Measurements from ENCODE around the gene MYH7. TPM values are rescaled to one million over a fixed set of nuclear protein-coding genes. Genes with fewer than 3 reads are reported as not detected.

The MYH7 gene
- total RNA-seq, 1 experiment from 2014 or later = not detected

DNA sequence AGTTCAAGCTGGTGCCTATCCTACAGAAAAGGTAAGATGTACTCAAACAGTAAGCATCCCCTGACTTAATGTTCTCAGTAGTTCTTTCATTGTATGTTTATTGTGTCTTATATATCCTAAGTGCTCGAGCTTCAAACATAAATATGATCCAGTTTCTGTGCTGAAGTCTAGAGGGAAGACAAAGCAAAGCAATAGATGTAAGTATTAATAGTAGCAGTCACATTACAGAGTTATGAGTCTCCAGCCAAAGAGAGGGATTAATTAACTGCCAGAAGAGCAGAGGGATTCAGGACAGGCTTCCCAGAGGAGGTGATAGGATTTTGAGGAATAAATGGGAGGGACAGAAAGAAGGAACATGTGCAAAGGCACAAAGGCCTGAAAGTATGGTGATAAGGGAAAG is 35.5 kb upstream of the MYH7 start:
- peaks cover 5% of the 10 kb centered on the region for H3K4me1 ChIP-seq (ENCODE audit: insufficient read depth, low read length, poor library complexity, severe bottlenecking)
- peaks cover 50% of the 10 kb centered on the region for H3K36me3 ChIP-seq (ENCODE audit: insufficient read depth, low read length, poor library complexity, severe bottlenecking)
- intact Hi-C loops (cut with micrococcal nuclease; ENCODE audit: unreplicated experiment) = no loop called here
- CTCF ChIA-PET = no interaction called here
- H3K27ac ChIP-seq (ENCODE audit: low read depth, low read length, poor library complexity, severe bottlenecking) = no peak overlapping the region
- TF ChIP-seq EZH2 (IDR thresholded peaks at IDR 0.05; ENCODE audit: borderline replicate concordance, low read depth, low read length, poor library complexity, severe bottlenecking) = no peak
- TF ChIP-seq, protein P1, sequence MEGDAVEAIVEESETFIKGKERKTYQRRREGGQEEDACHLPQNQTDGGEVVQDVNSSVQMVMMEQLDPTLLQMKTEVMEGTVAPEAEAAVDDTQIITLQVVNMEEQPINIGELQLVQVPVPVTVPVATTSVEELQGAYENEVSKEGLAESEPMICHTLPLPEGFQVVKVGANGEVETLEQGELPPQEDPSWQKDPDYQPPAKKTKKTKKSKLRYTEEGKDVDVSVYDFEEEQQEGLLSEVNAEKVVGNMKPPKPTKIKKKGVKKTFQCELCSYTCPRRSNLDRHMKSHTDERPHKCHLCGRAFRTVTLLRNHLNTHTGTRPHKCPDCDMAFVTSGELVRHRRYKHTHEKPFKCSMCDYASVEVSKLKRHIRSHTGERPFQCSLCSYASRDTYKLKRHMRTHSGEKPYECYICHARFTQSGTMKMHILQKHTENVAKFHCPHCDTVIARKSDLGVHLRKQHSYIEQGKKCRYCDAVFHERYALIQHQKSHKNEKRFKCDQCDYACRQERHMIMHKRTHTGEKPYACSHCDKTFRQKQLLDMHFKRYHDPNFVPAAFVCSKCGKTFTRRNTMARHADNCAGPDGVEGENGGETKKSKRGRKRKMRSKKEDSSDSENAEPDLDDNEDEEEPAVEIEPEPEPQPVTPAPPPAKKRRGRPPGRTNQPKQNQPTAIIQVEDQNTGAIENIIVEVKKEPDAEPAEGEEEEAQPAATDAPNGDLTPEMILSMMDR (conservative IDR thresholded peaks at IDR 0.05; ENCODE audit: low read depth, low read length) = no peak
- H3K27me3 ChIP-seq (replicated peaks; ENCODE audit: insufficient read depth, low read depth, low read length, poor library complexity) = no peaks in the 10 kb centered on the region
- BruUV-seq (replicated peaks) = no TSS peak
- POLR2A ChIA-PET (ENCODE audit: low non-redundant PET) = no interaction called here
- no peak overlapping the region for H3K4me3 ChIP-seq (ENCODE audit: low read depth, low read length, poor library complexity, severe bottlenecking)
- no peak for DNase-seq (ENCODE audit: low spot score)
- H3K9me3 ChIP-seq (ENCODE audit: low read depth, low read length, poor library complexity, severe bottlenecking) = no peaks in the 10 kb centered on the region

DNA sequence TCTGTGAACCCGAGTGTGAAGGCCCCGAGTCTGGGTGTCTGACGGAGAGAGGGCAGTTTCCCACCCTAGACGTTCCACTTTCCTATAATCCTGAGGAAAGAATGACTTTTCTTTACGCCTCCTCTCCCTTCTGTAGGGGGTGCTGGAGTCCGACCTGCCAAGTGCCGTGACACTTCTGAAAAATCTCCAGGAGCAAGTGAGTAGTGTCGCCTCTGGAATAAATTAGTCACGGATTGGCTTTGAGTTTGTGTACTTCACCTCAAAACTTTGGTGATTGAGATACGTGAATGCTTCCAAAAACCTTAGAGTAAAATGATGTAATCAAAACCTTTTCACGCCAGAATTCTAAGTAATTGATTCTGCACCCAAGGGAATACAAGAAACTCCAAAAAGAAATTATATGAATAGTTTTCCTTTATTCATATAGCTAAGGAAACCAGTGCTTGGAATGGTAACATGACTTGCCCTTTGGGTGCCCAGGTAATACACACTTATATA is 34.5 kb upstream of the MYH7 start:
- ChIA-PET CTCF (no interaction called here), POLR2A (ENCODE audit: low non-redundant PET) (no interaction called here)
- Histone ChIP-seq H3K4me3 (ENCODE audit: low read depth, low read length, poor library complexity, severe bottlenecking) (peak overlapping the region; percentile 79), H3K9me3 (ENCODE audit: low read depth, low read length, poor library complexity, severe bottlenecking) (no peaks in the 10 kb centered on the region), H3K36me3 (ENCODE audit: insufficient read depth, low read length, poor library complexity, severe bottlenecking) (peaks cover 40% of the 10 kb centered on the region), H3K4me1 (ENCODE audit: insufficient read depth, low read length, poor library complexity, severe bottlenecking) (peaks cover 5% of the 10 kb centered on the region), H3K27ac (ENCODE audit: low read depth, low read length, poor library complexity, severe bottlenecking) (peak overlapping the region; percentile 80), H3K27me3 (replicated peaks; ENCODE audit: insufficient read depth, low read depth, low read length, poor library complexity) (no peaks in the 10 kb centered on the region)
- DNase-seq (ENCODE audit: low spot score) = no peak
- TSS peak; percentile 84 for BruUV-seq (replicated peaks)
- no peak for TF ChIP-seq EZH2 (IDR thresholded peaks at IDR 0.05; ENCODE audit: borderline replicate concordance, low read depth, low read length, poor library complexity, severe bottlenecking)
- TF ChIP-seq, protein P1 (conservative IDR thresholded peaks at IDR 0.05; ENCODE audit: low read depth, low read length) = no peak
- intact Hi-C loops (cut with micrococcal nuclease; ENCODE audit: unreplicated experiment) = loop anchor here (5.0 to 10.0 kb wide), 2 partner anchors 148 to 205 kb away; partner anchors contain the start of gene PABPN1

DNA sequence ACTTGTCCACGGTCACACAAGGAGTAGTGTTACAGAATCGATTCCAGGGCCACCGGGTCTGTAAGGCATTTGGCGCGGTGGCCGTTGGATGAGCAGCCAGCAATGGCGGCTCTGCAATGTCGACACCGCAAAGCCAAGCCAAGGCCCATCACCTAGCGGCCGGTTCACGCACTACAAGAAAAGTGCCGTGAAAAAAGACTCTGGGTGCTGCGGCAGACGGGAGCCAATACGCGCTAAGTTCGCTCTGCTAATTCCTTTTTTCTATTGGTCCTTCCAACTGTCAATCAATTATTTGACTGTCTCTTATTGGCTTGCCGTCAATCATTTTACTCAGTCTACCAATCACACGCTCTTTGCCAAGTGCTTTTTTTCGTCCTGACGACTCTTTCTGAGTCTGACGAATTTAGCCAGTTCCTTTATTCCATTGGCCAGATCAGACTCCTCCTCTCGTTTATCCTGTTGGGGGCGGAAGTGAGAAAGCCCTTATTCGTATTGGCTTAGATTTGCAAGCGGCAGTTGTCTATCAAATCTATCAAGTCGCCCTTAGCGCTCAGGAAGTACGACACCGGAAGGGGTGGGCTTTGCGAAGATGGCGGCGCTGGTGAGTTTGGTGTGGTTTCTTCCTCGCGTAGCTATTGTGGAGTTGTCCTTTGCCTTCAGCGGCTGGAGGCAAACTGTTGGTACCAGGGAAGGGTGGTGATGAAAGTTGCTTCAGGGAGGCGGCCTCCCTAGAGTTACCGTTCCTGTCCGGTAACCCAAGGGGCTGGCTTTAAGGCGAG is 33.9 kb upstream of the MYH7 start, which contains the start of gene NGDN:
TSS of gene NGDN (plus strand) at position 577 of the 779 bp plus-strand sequence. CDS start at position 590, 13 bp downstream.
- intact Hi-C loops (cut with micrococcal nuclease; ENCODE audit: unreplicated experiment) = loop anchor here (5.0 to 10.0 kb wide), 2 partner anchors 147 to 205 kb away; partner anchors contain the start of gene PABPN1
- Histone ChIP-seq H3K36me3 (ENCODE audit: insufficient read depth, low read length, poor library complexity, severe bottlenecking) (peaks cover 34% of the 10 kb centered on the region), H3K4me1 (ENCODE audit: insufficient read depth, low read length, poor library complexity, severe bottlenecking) (peaks cover 5% of the 10 kb centered on the region), H3K27ac (ENCODE audit: low read depth, low read length, poor library complexity, severe bottlenecking) (peak within 1 kb of the TSS; percentile 80), H3K4me3 (ENCODE audit: low read depth, low read length, poor library complexity, severe bottlenecking) (peak within 1 kb of the TSS; percentile 79), H3K27me3 (replicated peaks; ENCODE audit: insufficient read depth, low read depth, low read length, poor library complexity) (no peaks in the 10 kb centered on the region), H3K9me3 (ENCODE audit: low read depth, low read length, poor library complexity, severe bottlenecking) (no peaks in the 10 kb centered on the region)
- TF ChIP-seq EZH2 (IDR thresholded peaks at IDR 0.05; ENCODE audit: borderline replicate concordance, low read depth, low read length, poor library complexity, severe bottlenecking) = no peak
- TF ChIP-seq, protein P1 (conservative IDR thresholded peaks at IDR 0.05; ENCODE audit: low read depth, low read length) = peak; percentile 87
- ChIA-PET CTCF (no interaction called here), POLR2A (ENCODE audit: low non-redundant PET) (no interaction called here)
- BruUV-seq (replicated peaks) = no TSS peak
- DNase-seq (ENCODE audit: low spot score) = peak; percentile 100
